ENCODE measurements around the gene EVL.

- TF ChIP-seq, protein P1, sequence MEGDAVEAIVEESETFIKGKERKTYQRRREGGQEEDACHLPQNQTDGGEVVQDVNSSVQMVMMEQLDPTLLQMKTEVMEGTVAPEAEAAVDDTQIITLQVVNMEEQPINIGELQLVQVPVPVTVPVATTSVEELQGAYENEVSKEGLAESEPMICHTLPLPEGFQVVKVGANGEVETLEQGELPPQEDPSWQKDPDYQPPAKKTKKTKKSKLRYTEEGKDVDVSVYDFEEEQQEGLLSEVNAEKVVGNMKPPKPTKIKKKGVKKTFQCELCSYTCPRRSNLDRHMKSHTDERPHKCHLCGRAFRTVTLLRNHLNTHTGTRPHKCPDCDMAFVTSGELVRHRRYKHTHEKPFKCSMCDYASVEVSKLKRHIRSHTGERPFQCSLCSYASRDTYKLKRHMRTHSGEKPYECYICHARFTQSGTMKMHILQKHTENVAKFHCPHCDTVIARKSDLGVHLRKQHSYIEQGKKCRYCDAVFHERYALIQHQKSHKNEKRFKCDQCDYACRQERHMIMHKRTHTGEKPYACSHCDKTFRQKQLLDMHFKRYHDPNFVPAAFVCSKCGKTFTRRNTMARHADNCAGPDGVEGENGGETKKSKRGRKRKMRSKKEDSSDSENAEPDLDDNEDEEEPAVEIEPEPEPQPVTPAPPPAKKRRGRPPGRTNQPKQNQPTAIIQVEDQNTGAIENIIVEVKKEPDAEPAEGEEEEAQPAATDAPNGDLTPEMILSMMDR (conservative IDR thresholded peaks at IDR 0.05 in 1 of 2, IDR thresholded peaks at IDR 0.05 in 1 of 2; ENCODE audit: low read depth in 1 of 2, low read length in 2 of 2), result peak; percentile 38 to 55
- no peak for TF ChIP-seq EZH2 (IDR thresholded peaks at IDR 0.05; ENCODE audit: low read length, missing control alignments)
These were observed 40.1 kb upstream of the EVL start for GRCh38 chr14:100025111-100025510.

Measured in fibroblast of lung (primary cell).